Spleen (tissue), 7 donors: ENCODE measurements around the gene LRIG1.

Experiments
- CTCF ChIP-seq, 11 experiments: fragments of 200-600 bp in 7 of 11; fragments of 450-650 bp in 4 of 11; sonication (generic) in 4 of 11; IDR thresholded peaks in 8 of 11; conservative IDR thresholded peaks in 3 of 11; 1 replicate in 7 of 11; 2 replicates in 4 of 11; pipeline versions ENCODE4 v1.4.0 to v1.8.0; 2016 to 2021; ENCODE audit warnings: antibody characterized with exemption in 11 of 11, inconsistent platforms in 4 of 11, mild to moderate bottlenecking in 1 of 11
- POLR2A ChIP-seq, 3 donors: fragments of 450-650 bp; IDR thresholded peaks; one replicate each; pipeline ENCODE4 v1.5.1; 2017; ENCODE audit warnings: antibody characterized with exemption in 3 of 3, mild to moderate bottlenecking in 1 of 3
- POLR2AphosphoS5 ChIP-seq, 3 donors: sonication (generic); formaldehyde crosslinking; IDR thresholded peaks; one replicate each; pipeline ENCODE4 v1.5.1; 2017; ENCODE audit warnings: antibody characterized with exemption in 3 of 3
- donor health status: DM: no; HTN: no; CAD: no; lungs with moderate emphysema.
- donor health status: DM: no; HTN: no; CAD: no.
- donor health status: DM: no; HTN: no; CAD: no.

GRCh38 chr3:66415867-66416428, 84.9 kb downstream of the LRIG1 start:
- TF ChIP-seq POLR2AphosphoS5 (IDR thresholded peaks at IDR 0.05) = no peak
- TF ChIP-seq CTCF (IDR thresholded peaks at IDR 0.05 in 8 of 11, conservative IDR thresholded peaks at IDR 0.05 in 3 of 11) = no peak
- TF ChIP-seq POLR2A (IDR thresholded peaks at IDR 0.05) = no peak
